H7 (cell line): Measurements from ENCODE around the gene USP32. TPM values are rescaled to one million over a fixed set of nuclear protein-coding genes. Genes with fewer than 3 reads are reported as not detected.
"Not testable (repeated sequence)": the region's sequence is repeated elsewhere in the genome, so short reads cannot be mapped to it uniquely, and the experiment has no call there.

Source experiments
- DNase-seq: peaks from one replicate; pipeline ENCODE4 v3.0.0; 2012
- H3K27me3 ChIP-seq: 2 replicates; pipeline ENCODE4 v1.6.0; 2011; ENCODE audit warnings: mild to moderate bottlenecking, low read length; ENCODE audit not compliant: control insufficient read depth, insufficient read depth
- H3K36me3 ChIP-seq: replicated peaks from 2 replicates; pipeline ENCODE4 v1.5.1; 2011; ENCODE audit warnings: low read length; ENCODE audit not compliant: control insufficient read depth, insufficient read depth
- H3K4me3 ChIP-seq: 2 replicates; pipeline ENCODE4 v1.5.1; 2011; ENCODE audit warnings: low read depth, mild to moderate bottlenecking, control low read depth, low read length, moderate library complexity; ENCODE audit not compliant: insufficient read depth
- total RNA-seq: library from RNA; depleted of rRNA; stranded (reverse); fragments of >200 nt; shearing (Covaris generic); gene quantifications from 2 replicates; pipeline ENCODE4 v1.2.3, GENCODE V29; 2014

USP32 gene
- total RNA-seq, 1 experiment from 2014 or later, result 60.2 TPM

DNA sequence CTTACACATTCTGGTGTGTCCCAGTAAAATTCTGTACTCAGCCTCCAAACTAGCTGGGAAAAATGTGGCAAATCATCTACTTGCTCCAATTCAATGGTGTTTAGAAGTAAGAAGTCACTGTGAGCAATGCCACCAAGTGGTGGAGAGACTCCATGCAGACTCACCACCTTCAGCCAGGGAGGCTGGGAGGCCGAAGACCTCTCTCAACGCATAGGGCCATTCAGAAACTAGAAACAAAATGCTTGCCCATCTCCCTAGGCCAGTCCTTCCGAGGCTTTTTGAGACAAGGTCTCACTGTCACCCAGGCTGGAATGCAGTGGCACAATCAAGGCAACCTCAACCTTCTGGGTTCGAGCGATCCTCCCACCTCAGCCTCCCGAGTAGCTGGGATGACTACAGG is 217.2 kb downstream of the USP32 start:
- H3K4me3 ChIP-seq, H3K27me3 ChIP-seq, DNase-seq, H3K36me3 ChIP-seq: not testable (repeated sequence)

DNA sequence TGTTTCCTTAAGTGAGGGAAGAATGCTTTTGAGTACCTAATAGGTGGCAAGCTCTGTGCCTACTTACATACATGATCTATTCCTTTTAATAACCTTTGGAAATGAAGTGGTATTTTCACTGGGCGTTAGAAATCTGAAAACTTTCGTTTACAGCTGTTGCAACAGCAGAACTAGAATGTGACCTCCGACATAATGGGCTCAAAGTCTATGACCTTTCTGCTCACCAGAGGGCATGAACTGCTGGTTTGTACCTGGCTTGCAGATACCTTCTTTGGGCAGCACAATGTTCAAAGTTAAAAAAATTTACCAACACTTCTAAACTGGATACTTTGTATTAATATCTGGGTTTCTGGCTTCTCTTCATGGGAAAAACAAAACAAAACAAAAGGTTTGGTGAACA is 217.9 kb downstream of the USP32 start:
- no peak for DNase-seq
- H3K4me3 ChIP-seq, result no peak overlapping the region
- H3K27me3 ChIP-seq, result no peaks in the 10 kb centered on the region

DNA sequence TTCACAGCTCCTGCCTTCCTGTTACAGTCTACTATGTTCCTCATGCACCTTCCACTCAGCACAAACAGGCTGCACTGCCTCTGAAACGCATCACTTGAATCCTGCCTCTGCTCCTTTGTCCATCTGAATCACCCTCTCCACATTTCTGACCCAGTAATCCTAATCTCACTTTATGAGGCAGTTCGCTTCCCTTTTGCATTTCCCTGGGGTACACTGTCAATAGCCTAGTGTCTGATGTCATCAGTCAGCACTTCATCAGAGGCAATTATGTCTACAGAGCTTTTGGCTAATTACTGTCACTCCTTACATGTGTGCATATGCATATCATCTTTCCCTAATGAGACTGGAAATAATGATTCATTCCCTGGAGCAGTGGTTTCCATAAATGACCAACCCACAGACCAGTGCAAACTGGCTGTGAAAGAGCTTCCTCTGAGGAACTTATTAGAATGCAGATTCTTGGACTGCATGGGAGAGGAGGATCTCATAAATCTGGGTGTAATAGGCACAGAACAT is 218.6 kb downstream of the USP32 start:
- H3K27me3 ChIP-seq, result no peaks in the 10 kb centered on the region
- no peak for DNase-seq
- H3K4me3 ChIP-seq, result no peak overlapping the region
- H3K36me3 ChIP-seq, result peaks cover 2% of the 10 kb centered on the region

More for the DNA sequence above, 217.9 kb downstream of the USP32 start:
- H3K36me3 ChIP-seq, result peaks cover 4% of the 10 kb centered on the region

DNA sequence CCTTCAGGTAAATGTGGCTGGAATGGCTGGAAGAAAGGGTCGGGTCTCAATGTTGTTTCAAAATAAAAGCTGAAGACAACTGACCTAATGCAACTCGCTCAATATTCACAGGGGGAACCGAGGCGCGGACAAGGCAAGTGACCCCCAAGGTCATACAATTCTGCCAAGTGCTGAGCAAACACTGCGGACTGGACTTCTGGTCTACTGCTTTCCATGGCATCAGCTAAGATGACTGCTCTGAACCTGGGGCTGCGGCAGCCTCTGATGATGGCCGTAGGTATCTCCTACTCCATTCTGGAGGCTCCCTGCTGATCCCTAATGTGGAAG is 220.2 kb downstream of the USP32 start:
- Histone ChIP-seq H3K36me3 (no peaks in the 10 kb centered on the region), H3K27me3 (no peaks in the 10 kb centered on the region), H3K4me3 (no peak overlapping the region)
- no peak for DNase-seq

DNA sequence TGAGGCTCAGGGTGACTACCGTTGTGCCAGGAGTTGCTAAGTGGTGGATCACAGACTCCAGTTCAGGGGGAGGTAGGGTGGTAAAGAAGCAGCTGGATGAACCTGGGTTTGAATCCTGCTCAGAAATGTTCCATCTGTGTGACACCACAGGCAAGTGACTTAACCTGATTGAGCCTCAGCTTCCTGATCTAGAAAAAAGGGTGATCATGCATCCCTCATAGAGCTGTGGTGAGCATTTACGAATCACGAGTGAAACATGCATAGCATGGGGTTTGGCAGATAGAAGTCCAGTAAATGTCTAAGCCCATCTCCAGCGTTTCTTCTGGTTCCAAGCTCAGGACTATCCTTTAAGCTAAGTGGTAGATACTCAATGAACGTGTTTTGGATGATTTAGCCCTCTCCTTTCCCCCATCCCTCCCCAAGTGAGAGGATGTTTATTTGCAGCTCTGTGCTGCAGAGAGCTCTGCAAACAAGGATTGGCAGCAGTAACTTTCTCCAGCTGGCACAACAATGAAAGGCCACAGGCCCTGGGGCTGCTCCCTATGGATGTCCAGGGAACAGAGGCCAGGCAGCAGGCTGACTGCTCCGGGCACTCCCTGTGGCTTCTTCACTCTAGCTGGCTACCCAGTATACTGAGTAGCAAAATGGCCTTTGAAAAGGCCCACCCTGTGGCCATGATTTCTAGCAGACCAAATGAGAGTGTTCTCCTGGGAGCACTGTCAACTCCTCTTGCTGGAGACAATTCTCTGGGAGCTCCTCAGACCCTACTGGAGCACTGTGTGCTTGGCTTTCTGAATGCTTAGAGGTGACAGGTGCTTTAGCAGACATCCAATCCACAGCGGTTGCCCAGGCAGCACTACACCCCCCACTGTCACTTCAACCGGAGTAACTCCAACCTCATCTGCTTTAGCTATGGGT is 220.8 kb downstream of the USP32 start:
- Histone ChIP-seq H3K36me3 (no peaks in the 10 kb centered on the region), H3K27me3 (no peaks in the 10 kb centered on the region), H3K4me3 (no peak overlapping the region)
- DNase-seq, result no peak

DNA sequence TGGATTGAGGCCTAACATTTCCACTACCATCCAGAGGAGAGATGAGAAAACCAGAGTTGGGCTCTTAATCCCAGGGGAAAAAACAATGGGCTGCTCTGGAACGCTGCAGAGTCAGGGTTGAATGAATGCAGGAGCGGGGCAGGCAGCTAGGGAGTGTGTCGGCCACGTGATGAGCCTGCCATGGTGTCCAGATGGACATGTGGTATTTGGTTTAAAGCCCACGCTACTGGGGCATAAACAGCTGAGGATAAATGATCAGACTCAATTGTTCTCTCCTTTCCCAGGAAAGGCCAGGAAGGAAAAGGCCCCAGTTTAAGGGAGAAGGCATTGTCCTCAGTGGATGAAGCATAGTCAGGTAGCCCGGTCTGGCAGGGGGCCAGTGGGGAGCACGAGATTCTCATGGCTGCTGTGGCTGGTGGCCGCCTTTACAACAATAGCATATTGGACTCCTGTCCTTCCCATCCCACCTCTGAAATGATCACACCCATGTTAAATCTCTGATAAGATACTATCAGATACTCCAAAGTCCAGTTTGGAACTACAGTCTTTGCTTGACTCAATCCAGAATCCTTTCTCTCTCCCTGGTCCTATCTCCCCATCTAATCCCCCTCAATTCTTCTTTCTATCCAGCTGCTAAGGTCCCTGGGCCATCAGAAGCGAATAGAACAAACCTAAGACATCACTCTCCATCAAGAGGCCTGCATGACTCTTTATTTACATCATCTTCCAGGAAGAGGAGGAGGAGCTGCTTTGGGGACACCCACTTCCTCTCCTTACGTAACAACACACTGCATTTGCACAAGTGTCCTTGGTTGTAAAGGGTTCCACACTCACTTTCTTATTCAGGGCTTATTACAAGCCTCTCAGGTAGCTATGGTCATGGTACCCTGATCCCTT is 221.8 kb downstream of the USP32 start:
- H3K4me3 ChIP-seq, result no peak overlapping the region
- H3K27me3 ChIP-seq, result no peaks in the 10 kb centered on the region
- DNase-seq, result no peak
- H3K36me3 ChIP-seq, result no peaks in the 10 kb centered on the region

DNA sequence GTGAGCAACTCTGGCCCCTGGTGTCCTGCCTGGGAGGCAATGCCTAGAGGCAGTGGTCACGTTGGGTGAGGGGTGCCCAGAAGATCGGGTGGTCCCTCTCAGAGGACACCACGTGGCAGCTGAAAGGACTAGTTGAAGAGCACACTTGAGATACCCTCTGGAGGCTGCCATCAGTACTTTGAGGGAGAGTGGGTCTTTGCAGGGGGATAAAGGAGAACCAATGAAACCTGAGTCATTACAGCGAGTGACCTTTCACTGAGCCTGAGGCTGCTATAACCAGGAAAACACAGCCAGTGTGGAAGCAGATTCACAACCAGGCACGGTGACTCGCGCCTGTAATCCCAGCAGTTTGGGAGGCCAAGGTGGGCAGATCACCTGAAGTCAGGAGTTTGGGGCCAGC is 223.3 kb downstream of the USP32 start:
- Histone ChIP-seq H3K36me3 (no peaks in the 10 kb centered on the region), H3K27me3 (no peaks in the 10 kb centered on the region), H3K4me3 (no peak overlapping the region)
- DNase-seq, result no peak

DNA sequence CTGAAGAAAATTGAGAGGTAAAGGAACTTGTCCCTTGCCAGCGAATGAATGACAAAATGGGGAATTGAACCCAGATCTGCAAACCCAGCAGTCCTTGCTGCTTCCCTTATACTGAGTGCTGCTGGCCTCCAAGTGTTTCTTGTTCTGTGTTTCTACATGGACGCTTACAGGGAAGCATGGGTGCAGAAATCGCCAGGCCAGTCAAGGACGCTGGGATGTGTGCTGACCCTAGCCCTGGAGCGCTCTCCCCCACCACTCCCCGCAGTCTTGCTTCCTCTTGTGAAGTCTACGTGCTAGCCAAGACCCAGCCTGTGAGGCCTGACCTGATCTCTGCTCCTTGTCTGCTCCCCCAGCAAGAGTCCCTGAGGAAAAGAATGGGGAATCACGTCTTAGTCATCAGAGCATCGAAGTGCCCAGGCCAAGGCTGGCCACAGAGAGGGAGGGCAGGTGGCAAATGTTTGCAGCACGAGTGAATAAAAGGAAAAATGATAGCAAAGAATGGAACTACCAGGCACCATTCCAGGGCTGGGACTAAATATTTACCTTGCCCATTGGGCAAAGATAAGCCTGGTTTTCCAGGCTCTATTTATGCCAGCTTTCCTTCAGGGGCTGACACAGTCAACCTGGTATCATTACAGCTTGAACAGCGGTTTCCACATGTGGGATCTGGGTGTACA is 224.7 kb downstream of the USP32 start:
- H3K36me3 ChIP-seq, result no peaks in the 10 kb centered on the region
- H3K27me3 ChIP-seq, result no peaks in the 10 kb centered on the region
- no peak overlapping the region for H3K4me3 ChIP-seq
- no peak for DNase-seq

DNA sequence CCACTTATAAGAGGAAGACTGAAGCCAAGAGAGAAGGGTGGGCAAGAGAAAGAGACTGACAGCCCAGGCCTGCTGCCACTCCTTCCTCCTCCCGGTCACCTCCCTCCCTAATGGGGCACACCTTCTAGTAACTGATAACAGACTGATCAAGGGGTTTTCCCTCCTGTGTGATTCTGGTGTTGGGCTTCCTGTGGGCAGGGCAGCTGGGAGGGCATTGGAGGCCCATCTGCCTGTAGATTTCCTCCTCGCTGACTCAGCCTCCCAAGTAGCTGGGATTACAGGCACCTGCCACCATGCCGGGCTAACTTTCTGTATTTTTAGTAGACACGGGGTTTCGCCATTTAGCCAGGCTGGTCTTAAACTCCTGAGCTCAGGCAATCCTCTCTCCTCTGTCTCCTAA is 226.0 kb downstream of the USP32 start:
- Histone ChIP-seq H3K36me3 (no peaks in the 10 kb centered on the region), H3K27me3 (no peaks in the 10 kb centered on the region), H3K4me3 (no peak overlapping the region)
- DNase-seq, result no peak

DNA sequence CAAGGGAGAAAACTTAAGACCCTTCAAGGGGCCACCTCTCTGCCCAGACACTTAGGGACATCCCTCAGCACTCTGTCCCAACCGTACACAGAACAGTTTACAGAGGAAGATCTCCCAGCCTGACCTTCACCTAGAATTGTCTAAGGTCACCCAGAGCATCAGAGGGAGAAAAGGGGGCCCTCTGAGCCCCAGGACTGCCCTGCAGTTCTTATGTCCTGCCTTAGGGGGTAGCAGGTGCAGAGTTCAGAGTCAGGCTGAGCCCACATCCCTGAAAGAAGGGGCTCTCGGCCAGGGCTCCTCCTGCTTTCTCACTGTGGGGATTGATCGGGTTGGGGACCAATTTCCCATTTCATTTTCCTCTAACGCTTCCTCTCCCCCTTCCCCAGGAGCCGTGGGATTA is 226.7 kb downstream of the USP32 start:
- Histone ChIP-seq H3K36me3 (no peaks in the 10 kb centered on the region), H3K27me3 (no peaks in the 10 kb centered on the region), H3K4me3 (no peak overlapping the region)
- no peak for DNase-seq

DNA sequence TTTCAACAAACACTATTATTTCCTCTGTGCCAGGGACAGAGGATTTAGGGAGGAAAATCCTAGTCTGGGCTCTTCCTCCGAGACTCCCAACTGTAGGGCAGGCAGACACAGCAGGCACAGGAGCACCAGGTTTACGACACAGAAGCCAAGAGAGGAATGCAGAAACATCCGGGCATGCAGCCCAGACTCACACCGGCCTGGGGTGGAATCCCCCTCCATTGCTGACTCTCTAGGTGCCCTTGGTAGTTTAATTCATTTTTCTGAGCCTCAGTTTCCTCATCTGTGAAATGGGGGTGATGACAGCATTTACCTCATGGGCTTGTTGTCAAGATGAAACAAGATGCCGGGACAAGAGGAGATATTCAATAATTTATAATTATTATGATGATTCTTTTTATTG is 227.2 kb downstream of the USP32 start:
- H3K36me3 ChIP-seq, result no peaks in the 10 kb centered on the region
- H3K4me3 ChIP-seq, result no peak overlapping the region
- no peak for DNase-seq
- no peaks in the 10 kb centered on the region; the same call in 1 of the 2 replicates for H3K27me3 ChIP-seq

DNA sequence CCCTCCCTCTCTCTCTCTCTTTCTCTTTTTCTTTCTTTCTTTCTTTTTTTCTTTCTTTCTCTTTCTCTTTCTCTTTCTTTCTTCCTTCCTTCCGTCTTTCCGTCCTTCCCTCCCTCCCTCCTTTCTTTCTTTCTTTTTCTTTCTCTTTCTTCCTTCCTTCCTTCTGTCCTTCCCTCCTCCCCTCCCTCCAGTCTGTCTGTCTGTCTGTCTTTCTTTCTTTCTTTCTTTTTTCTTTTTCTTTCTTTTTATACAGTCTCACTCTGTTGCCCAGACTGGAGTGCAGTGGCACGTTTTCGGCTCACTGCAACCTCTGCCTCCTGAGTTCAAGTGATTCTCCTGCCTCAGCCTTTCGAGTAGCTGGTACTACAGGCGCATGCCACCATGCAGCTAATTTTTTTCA is 227.8 kb downstream of the USP32 start:
- no peak for DNase-seq

DNA sequence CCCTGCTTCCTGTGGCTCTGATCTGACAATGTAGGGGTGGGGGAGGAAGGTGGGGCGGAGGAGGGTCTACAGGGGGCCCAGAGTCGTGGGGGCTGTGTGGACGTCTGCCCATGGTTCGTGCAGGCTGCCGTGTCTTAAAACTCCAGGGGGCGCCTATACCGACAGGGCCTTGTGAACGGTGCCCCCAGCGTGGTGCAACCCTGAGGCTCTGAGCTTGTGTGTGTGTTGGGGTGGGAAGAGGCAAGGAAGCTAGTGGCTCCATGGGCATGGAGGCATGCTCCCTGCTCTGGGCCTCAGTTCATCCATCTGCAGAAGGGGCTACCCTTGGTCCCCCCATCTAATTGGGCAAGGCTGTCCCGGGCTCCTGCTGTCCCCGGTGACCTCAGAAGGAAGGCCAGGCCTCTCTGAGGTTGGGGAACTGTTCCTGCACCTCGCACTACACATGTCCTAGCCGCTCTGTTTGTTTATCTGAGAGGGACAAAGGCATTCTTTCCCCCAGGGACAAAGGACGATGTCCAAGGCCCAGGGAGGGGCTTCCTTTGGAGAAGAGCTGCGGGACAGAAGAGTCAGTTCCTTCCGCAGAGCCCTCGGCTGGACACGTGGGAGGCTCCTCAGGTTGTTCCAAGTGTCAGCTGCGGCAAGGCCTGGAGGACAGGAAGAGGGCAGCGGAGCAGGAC is 228.7 kb downstream of the USP32 start:
- Histone ChIP-seq H3K36me3 (no peaks in the 10 kb centered on the region), H3K4me3 (no peak overlapping the region), H3K27me3 (no peaks in the 10 kb centered on the region; the same call in 1 of the 2 replicates)
- DNase-seq, result peak; percentile 71

More for the DNA sequence above, 227.8 kb downstream of the USP32 start:
- no peaks in the 10 kb centered on the region; the same call in 1 of the 2 replicates for H3K27me3 ChIP-seq
- H3K4me3 ChIP-seq, result no peak overlapping the region
- no peaks in the 10 kb centered on the region for H3K36me3 ChIP-seq
